GM12878 (cell line): ENCODE results near the gene RREB1. TPM values are rescaled to one million over a fixed set of nuclear protein-coding genes. Genes with fewer than 3 reads are reported as not detected.

Experiments used
- CEBPZ ChIP-seq: fragments of 150-350 bp; IDR thresholded peaks from 2 replicates; pipeline ENCODE4 v1.6.1; 2016; ENCODE audit warnings: low read depth, low read length
- EGR1 ChIP-seq, 2 experiments: IDR thresholded peaks; 1 replicate in 1 of 2; 2 replicates in 1 of 2; pipeline ENCODE4 v1.6.1; 2011 to 2012; ENCODE audit warnings: low read depth in 2 of 2, low read length in 2 of 2, borderline replicate concordance in 1 of 2, mild to moderate bottlenecking in 1 of 2, moderate library complexity in 1 of 2
- ETV6 ChIP-seq, 2 experiments: fragments of 450-650 bp in 1 of 2; IDR thresholded peaks in 1 of 2; conservative IDR thresholded peaks in 1 of 2; 2 replicates each; pipeline ENCODE4 v1.6.1; 2014; ENCODE audit warnings: antibody characterized with exemption in 1 of 2, borderline replicate concordance in 1 of 2, low read depth in 1 of 2, mild to moderate bottlenecking in 1 of 2, moderate library complexity in 1 of 2
- NR2C1 ChIP-seq: fragments of 450-650 bp; IDR thresholded peaks from 2 replicates; pipeline ENCODE4 v1.6.1; 2017; ENCODE audit warnings: antibody characterized with exemption, mild to moderate bottlenecking, moderate library complexity
- NR2F1 ChIP-seq: fragments of 450-650 bp; conservative IDR thresholded peaks from 2 replicates; pipeline ENCODE4 v1.6.1; 2017; ENCODE audit warnings: mild to moderate bottlenecking
- NRF1 ChIP-seq: conservative IDR thresholded peaks from 2 replicates; pipeline ENCODE4 v1.6.1; 2011; ENCODE audit warnings: mild to moderate bottlenecking, low read depth, low read length, improper control_type of control experiment
- POU2F2 ChIP-seq: IDR thresholded peaks from 3 replicates; pipeline ENCODE4 v1.6.1; 2011; ENCODE audit warnings: low read depth, mild to moderate bottlenecking, low read length, borderline replicate concordance
- SREBF2 ChIP-seq: IDR thresholded peaks from 2 replicates; pipeline ENCODE4 v1.6.1; 2012; ENCODE audit warnings: mild to moderate bottlenecking, low read length
- TAF1 ChIP-seq: IDR thresholded peaks from 2 replicates; pipeline ENCODE4 v1.6.1; 2011; ENCODE audit warnings: mild to moderate bottlenecking, low read depth, low read length, borderline replicate concordance
- TCF3 ChIP-seq: IDR thresholded peaks from 2 replicates; pipeline ENCODE4 v1.6.1; 2012; ENCODE audit warnings: low read depth, mild to moderate bottlenecking, low read length, borderline replicate concordance; ENCODE audit not compliant: insufficient read depth
- USF1 ChIP-seq: IDR thresholded peaks from 2 replicates; pipeline ENCODE4 v1.6.1; 2011; ENCODE audit warnings: borderline replicate concordance, low read depth, mild to moderate bottlenecking, moderate library complexity, mixed read lengths, low read length; ENCODE audit not compliant: insufficient read depth; ENCODE audit errors: extremely low read length
- USF2 ChIP-seq: IDR thresholded peaks from 2 replicates; pipeline ENCODE4 v1.6.1; 2011; ENCODE audit warnings: low read depth, low read length, improper control_type of control experiment, borderline replicate concordance
- ZBED1 ChIP-seq: IDR thresholded peaks from 2 replicates; pipeline ENCODE4 v1.6.1; 2016; ENCODE audit warnings: borderline replicate concordance
- ZBTB4 ChIP-seq: fragments of 450-650 bp; formaldehyde crosslinking; IDR thresholded peaks from 2 replicates; pipeline ENCODE4 v1.4.0; 2022; ENCODE audit warnings: mild to moderate bottlenecking, moderate library complexity
- ZBTB40 ChIP-seq: fragments of 450-650 bp; IDR thresholded peaks from 2 replicates; pipeline ENCODE4 v1.6.1; 2016; ENCODE audit warnings: mild to moderate bottlenecking, moderate library complexity, borderline replicate concordance
- ZNF207 ChIP-seq: fragments of 450-650 bp; IDR thresholded peaks from 2 replicates; pipeline ENCODE4 v1.6.1; 2014; ENCODE audit warnings: antibody characterized with exemption, mild to moderate bottlenecking, borderline replicate concordance
- polyA plus RNA-seq, 11 experiments: library from polyadenylated mRNA; depleted of rRNA in 4 of 11; unstranded in 6 of 11; stranded (reverse) in 5 of 11; fragments of >200 nt; fragmentation: Nextera tagmentation in 4 of 11; fragmentation: Illumina TruSeq in 1 of 11; extraction: Ambion mirVana in 4 of 11; extraction: Trizol in 1 of 11; gene quantifications; 1 replicate in 1 of 11; 2 replicates in 10 of 11; pipeline versions ENCODE4 v1.2.1 to v1.2.3, GENCODE V29; 2011 to 2016; ENCODE audit warnings: inconsistent platforms in 2 of 11, missing spikeins in 2 of 11, low read depth in 1 of 11
- total RNA-seq, 4 experiments: library from RNA; depleted of rRNA in 3 of 4; stranded (reverse); fragments of >200 nt in 3 of 4; fragmentation: Illumina TruSeq in 1 of 4; extraction: Trizol in 1 of 4; gene quantifications; 2 replicates each; pipeline versions ENCODE4 v1.2.1 to v1.2.3, GENCODE V29; 2013 to 2021

RREB1 gene
- total and polyA plus RNA-seq, 10 of the 15 experiments (the other 5 are each of a cell fraction or from before 2014, with no cell fraction given), result 1.9 to 30.3 (median 8.6) TPM

GRCh38 chr6:7136859-7137334, 29.1 kb downstream of the RREB1 start (continued):
- no peak for TF ChIP-seq USF1
- TF ChIP-seq USF2, result no peak
- peak; percentile 80 for TF ChIP-seq NR2F1
- TF ChIP-seq NR2C1, result no peak
- peak; percentile 97 for TF ChIP-seq TCF3
- TF ChIP-seq POU2F2, result peak; percentile 75; the same call in 2 of the 3 replicates
- TF ChIP-seq ZNF207, result peak; percentile 64; the same call in 1 of the 2 replicates
- TF ChIP-seq ZBTB40, result no peak
- 0 out of 2 replicates have a peak, but pooled peaks have one; percentile 27 for TF ChIP-seq TAF1
- no peak for TF ChIP-seq ZBTB4 (CRISPR knock-in tag)
- TF ChIP-seq ZBED1, result peak; percentile 27; the same call in 1 of the 2 replicates
- TF ChIP-seq EGR1 (IDR thresholded peaks at IDR 0.05; ENCODE audit: borderline replicate concordance in 1 of 2, low read depth in 2 of 2, low read length in 2 of 2), result 0 out of 3 replicates have a peak, but pooled peaks of 1 of the 2 experiments have one; percentile 15
- no peak for TF ChIP-seq NRF1
- peak in 1 of 2 experiments; percentile 78; a peak in 2 of 4 replicates for TF ChIP-seq ETV6 (conservative IDR thresholded peaks at IDR 0.05 in 1 of 2, IDR thresholded peaks at IDR 0.05 in 1 of 2; ENCODE audit: borderline replicate concordance in 1 of 2, low read depth in 1 of 2)
- TF ChIP-seq CEBPZ, result no peak
- TF ChIP-seq SREBF2, result no peak
